NCI-H2107 (cell line): ENCODE measurements around the gene PSMD7.
"Not testable (repeated sequence)": the region's sequence is repeated elsewhere in the genome, so short reads cannot be mapped to it uniquely, and the experiment has no call there.

Source experiments
- DNase-seq: peaks from one replicate; lab custom pipeline; 2025; lab: John Stamatoyannopoulos, UW

The PSMD7 gene

DNA sequence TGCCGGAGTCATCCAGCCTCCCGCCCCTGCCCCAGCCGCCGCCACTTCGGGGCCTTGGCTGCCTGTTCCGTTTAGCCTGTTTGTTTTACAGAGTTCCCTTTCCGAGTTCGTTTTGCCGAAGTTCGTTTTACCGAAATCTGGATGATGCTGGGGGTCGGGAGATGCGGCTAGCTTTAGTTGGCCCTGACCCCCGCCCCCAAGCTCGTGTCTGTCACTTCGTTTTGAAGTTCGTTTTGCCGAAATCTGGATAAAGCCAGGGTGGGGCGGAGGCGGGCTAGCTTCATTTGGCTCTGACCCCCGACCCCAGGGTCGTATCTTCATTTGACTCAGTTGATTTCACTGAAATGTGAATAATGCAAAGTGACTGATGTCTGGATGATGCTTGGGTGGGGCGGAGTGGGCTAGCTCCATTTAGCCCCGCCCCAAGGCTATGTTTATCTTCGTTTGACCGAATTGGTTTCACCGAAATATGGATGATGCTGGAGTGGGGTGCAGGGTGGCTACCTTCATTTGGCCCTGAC is 591 bp downstream of the PSMD7 start:
- no peak for DNase-seq

GRCh38 chr16:74298104-74298503 is 1.5 kb downstream of the PSMD7 start:
- DNase-seq = no peak

GRCh38 chr16:74302341-74302740 is 5.7 kb downstream of the PSMD7 start:
- DNase-seq = no peak

DNA sequence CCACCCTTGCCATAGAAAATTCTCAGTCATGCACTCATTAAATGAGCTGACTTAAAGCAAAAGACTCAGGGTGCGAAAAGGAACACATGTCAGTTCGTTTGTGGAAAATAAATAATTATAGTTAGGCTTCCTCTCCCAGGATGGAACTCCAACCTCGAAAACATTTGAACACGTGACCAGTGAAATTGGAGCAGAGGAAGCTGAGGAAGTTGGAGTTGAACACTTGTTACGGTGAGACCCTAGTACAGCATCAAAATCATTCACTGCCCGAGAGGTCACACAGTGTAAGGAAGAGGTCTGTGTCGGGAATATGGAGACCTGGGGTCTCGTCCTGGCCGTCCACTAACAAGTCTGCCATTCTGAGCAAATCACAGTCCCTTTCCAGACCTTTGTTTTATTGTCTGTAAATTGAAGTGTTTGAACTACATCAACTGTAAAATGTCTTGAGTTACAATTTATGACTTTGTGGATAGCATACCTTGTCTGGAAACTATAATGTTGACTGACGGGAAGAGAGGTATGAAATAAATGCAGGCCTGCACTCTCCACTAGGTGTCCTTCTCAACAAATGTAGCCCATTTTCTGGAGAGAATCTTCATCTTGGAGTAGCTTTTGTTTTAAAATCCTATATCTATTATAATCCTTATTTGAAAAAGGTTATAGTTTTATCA is 7.7 kb downstream of the PSMD7 start:
- no peak for DNase-seq

GRCh38 chr16:74304835-74305176 is 8.2 kb downstream of the PSMD7 start:
- no peak for DNase-seq

GRCh38 chr16:74305281-74305680 is 8.7 kb downstream of the PSMD7 start:
- no peak for DNase-seq

DNA sequence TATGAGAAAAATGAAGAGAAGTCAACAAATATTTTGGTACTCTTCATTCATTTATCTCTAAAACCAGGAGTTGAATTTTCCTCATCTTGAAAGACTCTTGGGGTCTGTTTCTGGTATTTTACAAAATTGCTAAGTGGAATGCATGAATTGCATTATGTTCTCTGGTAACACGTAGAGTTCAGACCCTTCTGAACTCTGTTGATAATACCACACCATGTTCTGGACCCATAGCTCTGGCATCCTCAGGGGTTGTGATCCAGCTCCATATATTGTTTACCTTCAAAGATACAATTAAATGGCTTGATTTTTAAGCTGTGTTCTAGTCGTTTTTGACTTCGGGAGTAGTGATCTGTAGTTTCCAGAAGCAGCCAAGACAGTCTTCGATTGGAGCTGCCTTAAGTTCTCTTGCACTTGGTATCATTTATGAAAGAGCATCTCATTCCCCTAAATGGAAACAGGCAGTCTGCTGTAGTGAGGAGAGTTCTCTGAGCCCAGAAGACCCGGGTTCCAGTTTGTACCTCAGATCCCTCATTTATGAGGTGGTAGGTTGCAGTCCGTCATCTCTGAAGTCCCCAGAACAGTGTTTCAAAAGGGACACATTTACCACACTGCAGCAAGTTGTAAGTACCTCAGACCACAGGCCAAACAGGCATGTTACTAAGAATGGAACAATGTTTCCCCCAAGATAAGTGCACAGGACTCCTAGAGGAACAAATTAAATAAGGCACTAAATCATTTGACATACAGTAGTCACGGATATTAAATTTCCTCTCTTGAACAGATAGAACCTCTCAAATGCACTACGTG is 9.6 kb downstream of the PSMD7 start:
- DNase-seq = no peak

- DNase-seq = no peak
Measured at GRCh38 chr16:74307383-74307782, 10.8 kb downstream of the PSMD7 start.

- DNase-seq = no peak
Measured at GRCh38 chr16:74309789-74310781, 13.5 kb downstream of the PSMD7 start.

DNA sequence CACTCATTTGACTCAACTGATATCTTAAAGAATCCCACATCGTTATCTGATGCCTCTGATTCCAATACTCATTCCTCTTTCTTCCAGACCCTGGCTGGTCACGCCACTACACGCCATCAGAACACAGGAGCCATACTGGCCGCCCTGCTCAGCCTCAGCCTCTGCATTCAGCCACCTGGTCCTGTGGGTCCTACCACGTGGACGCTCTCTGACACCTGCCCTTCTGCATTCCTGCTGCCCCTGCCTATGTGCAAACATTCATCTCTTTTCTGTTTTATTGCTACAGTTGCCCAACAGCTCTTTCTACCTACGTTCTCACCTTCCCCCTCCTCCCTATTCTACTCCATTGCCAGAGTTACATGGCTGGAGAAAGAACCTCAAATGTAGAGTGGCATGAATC is 18.4 kb downstream of the PSMD7 start:
- no peak for DNase-seq

- no peak for DNase-seq
Measured at GRCh38 chr16:74320707-74321106, 24.1 kb downstream of the PSMD7 start.

DNA sequence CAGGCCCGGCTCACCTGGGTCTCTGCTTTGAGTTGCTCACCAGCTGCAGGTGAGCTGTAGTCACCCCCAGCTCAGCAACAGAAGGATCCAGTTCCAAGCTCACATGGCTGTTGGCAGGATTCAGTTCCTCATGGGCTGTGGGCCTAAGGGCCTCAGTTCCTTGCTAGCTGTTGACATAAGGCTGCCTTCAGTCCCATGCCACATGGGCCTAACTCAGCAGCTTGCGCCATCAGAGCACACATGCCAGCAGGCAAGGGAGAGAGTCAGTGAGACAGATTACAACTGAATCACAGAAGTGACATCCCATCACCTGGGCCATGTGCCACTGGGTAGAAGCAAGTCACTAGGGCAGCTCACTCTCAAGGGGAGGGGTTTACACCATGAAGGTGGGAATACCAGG is 24.7 kb downstream of the PSMD7 start:
- no peak for DNase-seq

GRCh38 chr16:74322301-74322710 is 25.7 kb downstream of the PSMD7 start:
- no peak for DNase-seq

DNA sequence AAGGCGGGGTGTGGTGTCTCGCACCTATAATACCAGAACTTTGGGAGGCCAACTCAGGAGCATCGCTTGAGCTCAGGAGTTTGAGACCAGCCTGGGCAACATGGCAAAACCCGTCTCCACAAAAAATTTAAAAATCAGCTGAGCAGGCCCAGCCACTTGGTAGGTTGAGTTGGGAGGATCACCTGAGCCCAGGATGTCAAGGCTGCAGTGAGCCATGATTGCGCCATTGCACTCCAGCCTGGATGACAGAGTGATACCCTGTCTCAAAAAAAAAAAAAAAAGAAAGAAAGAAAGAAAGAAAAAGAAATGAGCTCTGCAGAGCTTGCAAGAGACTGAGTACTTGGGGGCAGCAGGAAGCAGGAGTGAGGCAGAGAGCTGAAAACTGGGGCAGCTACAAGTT is 28.2 kb downstream of the PSMD7 start:
- DNase-seq = not testable (repeated sequence)

DNA sequence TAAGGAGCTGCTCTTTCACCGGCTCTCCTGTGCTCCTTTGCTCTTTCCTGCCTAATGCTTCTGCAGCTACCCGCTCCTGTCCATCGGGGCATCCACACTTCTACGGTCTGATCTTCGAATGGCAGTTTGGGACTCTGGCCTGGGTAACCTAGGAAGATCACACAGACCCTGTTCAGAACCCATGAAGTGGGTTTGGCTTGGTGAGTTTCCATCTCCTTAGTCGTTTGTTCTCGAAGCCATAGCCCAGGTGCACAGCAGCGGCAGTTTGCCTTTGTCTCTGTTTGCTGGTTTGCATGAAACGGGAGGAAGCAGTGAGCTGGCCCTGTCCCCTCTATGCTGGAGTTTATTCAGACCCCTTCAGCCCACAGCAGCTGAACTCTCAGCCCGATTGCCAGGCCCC is 29.0 kb downstream of the PSMD7 start:
- no peak for DNase-seq

GRCh38 chr16:74328346-74328745 is 31.7 kb downstream of the PSMD7 start:
- not testable (repeated sequence) for DNase-seq

DNA sequence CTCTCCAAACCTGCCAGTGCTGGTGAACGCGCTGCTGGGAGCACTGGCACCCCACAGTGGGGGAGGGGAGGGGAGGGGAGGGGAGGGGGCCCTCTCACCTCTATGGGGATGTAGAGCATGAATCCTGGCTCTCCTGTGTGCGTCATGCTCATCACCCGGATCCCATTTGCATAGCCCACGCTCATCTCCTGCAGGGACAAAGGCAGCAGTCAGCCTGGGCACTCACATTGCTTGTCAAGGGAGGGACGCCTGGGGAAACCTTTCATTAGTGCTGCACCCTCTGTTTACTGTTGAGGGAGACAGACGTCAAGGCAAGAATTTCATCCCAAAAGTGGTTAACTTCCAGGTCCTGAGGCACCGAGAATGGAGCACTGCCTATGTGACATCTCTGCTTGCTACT is 35.9 kb downstream of the PSMD7 start:
- not testable (repeated sequence) for DNase-seq

- DNase-seq = not testable (repeated sequence)
Measured at GRCh38 chr16:74337506-74337905, 40.9 kb downstream of the PSMD7 start.

- DNase-seq = not testable (repeated sequence)
Measured at GRCh38 chr16:74339226-74339625, 42.6 kb downstream of the PSMD7 start.

DNA sequence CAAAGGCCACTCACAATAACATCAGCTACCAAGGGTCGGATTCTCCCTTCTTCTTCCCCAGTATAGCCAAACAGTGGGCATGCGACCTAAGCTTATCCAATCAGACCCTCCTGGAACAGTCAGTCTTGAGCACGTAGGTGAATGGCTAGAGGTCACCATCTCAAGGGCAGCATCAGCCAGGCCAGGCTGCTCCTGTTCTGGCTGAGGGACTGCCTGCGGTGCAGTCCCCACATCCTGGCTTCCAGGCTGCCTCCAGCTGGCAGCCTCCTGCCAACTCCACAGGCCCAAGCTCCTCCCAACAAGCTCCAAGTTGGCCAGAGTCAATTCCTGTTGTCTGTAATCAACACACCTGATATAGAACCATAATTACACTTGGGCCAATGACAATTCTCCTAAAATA is 56.4 kb downstream of the PSMD7 start:
- not testable (repeated sequence) for DNase-seq
